HG03103 (cell line): ENCODE measurements around the gene TBCD.

ENCODE experiments used
- ATAC-seq: cut with Tn5 transposase; IDR thresholded peaks from one replicate; pipeline ENCODE4 v1.9.1; 2021; ENCODE audit warnings: low read depth; ENCODE audit not compliant: unreplicated experiment

The TBCD gene

GRCh38 chr17:82805823-82806222 is 54.0 kb downstream of the TBCD start:
- ATAC-seq: no peak

- no peak for ATAC-seq
These were observed 54.8 kb downstream of the TBCD start for GRCh38 chr17:82806645-82807044.

- no peak for ATAC-seq
These were observed 55.2 kb downstream of the TBCD start for GRCh38 chr17:82807101-82807500.

GRCh38 chr17:82807562-82807961 is 55.7 kb downstream of the TBCD start:
- no peak for ATAC-seq

- no peak for ATAC-seq
These were observed 56.1 kb downstream of the TBCD start for GRCh38 chr17:82808006-82808405.

- ATAC-seq: no peak
These were observed 57.3 kb downstream of the TBCD start for GRCh38 chr17:82808921-82809905.

GRCh38 chr17:82810644-82811430 is 59.0 kb downstream of the TBCD start:
- ATAC-seq: no peak

- ATAC-seq: no peak
These were observed 60.2 kb downstream of the TBCD start for GRCh38 chr17:82812058-82812457.

GRCh38 chr17:82812601-82813000 is 60.7 kb downstream of the TBCD start:
- ATAC-seq: no peak

- ATAC-seq: no peak
These were observed 61.6 kb downstream of the TBCD start for GRCh38 chr17:82813299-82814051.

GRCh38 chr17:82814834-82815233 is 63.0 kb downstream of the TBCD start:
- ATAC-seq: no peak

- no peak for ATAC-seq
These were observed 63.5 kb downstream of the TBCD start for GRCh38 chr17:82815354-82815753.

GRCh38 chr17:82815790-82816305 is 64.0 kb downstream of the TBCD start:
- no peak for ATAC-seq

GRCh38 chr17:82816358-82816757 is 64.5 kb downstream of the TBCD start:
- ATAC-seq: no peak

- ATAC-seq: no peak
These were observed 66.1 kb downstream of the TBCD start for GRCh38 chr17:82817947-82818346.

- ATAC-seq: no peak
These were observed 68.7 kb downstream of the TBCD start for GRCh38 chr17:82820278-82821251.

GRCh38 chr17:82821554-82821953 is 69.7 kb downstream of the TBCD start:
- ATAC-seq: no peak

- ATAC-seq: no peak
These were observed 70.4 kb downstream of the TBCD start for GRCh38 chr17:82822281-82822680.

- ATAC-seq: no peak
These were observed 71.1 kb downstream of the TBCD start for GRCh38 chr17:82823004-82823403.
